ENCODE measurements around the gene BICRA.
"Not testable (repeated sequence)": the region's sequence is repeated elsewhere in the genome, so short reads cannot be mapped to it uniquely, and the experiment has no call there.

DNA sequence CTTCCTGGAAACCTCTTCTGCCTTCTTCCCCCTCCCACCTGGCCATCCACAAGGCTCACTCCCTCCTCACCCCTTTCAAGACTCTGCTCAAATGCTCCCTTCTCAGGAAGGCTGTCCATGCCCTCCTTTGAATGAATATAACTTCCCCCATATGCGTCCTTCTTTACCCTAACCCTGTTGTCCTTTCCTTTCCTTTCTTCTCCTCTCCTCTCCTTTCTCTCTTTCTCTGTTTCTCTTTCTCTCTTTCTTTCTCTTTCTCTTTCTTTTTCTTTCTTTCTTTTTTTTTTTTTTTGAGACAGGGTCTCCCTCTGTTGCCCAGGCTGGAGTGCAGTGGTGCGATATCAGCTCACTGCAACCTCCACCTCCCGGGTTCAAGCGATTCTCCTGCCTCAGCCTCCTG is 119.4 kb downstream of the BICRA start:
- TF ChIP-seq, protein P1, sequence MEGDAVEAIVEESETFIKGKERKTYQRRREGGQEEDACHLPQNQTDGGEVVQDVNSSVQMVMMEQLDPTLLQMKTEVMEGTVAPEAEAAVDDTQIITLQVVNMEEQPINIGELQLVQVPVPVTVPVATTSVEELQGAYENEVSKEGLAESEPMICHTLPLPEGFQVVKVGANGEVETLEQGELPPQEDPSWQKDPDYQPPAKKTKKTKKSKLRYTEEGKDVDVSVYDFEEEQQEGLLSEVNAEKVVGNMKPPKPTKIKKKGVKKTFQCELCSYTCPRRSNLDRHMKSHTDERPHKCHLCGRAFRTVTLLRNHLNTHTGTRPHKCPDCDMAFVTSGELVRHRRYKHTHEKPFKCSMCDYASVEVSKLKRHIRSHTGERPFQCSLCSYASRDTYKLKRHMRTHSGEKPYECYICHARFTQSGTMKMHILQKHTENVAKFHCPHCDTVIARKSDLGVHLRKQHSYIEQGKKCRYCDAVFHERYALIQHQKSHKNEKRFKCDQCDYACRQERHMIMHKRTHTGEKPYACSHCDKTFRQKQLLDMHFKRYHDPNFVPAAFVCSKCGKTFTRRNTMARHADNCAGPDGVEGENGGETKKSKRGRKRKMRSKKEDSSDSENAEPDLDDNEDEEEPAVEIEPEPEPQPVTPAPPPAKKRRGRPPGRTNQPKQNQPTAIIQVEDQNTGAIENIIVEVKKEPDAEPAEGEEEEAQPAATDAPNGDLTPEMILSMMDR (IDR thresholded peaks at IDR 0.05; ENCODE audit: poor library complexity) = not testable (repeated sequence)
- TF ChIP-seq EZH2phosphoT487 (IDR thresholded peaks at IDR 0.05; ENCODE audit: low read depth, severe bottlenecking, unreplicated experiment) = not testable (repeated sequence)

Data from hepatocyte (in vitro differentiated cells).